ENCODE results near the gene RASAL2.

DNA sequence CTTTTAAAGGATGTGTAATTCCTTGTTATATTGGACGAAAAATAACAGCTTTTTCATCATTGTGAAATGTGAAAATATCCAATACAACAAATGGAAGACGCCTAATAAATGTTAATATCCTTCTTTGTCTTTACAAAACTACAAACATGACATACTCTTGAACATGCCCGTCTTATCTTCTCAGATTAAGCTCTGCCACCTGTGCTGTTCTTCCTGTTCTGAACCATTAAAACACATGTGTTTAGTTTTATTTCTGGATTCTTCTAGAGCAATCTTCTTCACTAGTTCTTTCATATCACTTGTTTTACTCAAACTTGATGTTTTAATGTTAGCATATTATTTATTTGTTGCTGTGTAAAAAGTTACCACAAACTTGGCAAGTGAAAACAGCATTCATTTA lies 255.9 kb downstream of the RASAL2 start:
- TF ChIP-seq EZH2phosphoT487 (IDR thresholded peaks at IDR 0.05; ENCODE audit: low read depth), result no peak
- TF ChIP-seq, protein P1, sequence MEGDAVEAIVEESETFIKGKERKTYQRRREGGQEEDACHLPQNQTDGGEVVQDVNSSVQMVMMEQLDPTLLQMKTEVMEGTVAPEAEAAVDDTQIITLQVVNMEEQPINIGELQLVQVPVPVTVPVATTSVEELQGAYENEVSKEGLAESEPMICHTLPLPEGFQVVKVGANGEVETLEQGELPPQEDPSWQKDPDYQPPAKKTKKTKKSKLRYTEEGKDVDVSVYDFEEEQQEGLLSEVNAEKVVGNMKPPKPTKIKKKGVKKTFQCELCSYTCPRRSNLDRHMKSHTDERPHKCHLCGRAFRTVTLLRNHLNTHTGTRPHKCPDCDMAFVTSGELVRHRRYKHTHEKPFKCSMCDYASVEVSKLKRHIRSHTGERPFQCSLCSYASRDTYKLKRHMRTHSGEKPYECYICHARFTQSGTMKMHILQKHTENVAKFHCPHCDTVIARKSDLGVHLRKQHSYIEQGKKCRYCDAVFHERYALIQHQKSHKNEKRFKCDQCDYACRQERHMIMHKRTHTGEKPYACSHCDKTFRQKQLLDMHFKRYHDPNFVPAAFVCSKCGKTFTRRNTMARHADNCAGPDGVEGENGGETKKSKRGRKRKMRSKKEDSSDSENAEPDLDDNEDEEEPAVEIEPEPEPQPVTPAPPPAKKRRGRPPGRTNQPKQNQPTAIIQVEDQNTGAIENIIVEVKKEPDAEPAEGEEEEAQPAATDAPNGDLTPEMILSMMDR (IDR thresholded peaks at IDR 0.05; ENCODE audit: low read depth, low read length), result no peak
